Mammary epithelial cell (primary cell): Measurements from ENCODE around the gene ABI3BP.

Experiments used
- CTCF ChIP-seq, 2 donors: IDR thresholded peaks in 1 of 2; conservative IDR thresholded peaks in 1 of 2; 2 replicates each; pipeline ENCODE4 v1.5.1; 2011 to 2012; ENCODE audit warnings: inconsistent platforms in 2 of 2, low read length in 2 of 2, mild to moderate bottlenecking in 2 of 2, control low read depth in 1 of 2, low read depth in 1 of 2; ENCODE audit not compliant: insufficient read depth in 1 of 2; ENCODE audit errors: extremely low read depth in 1 of 2
- EZH2 ChIP-seq: IDR thresholded peaks from 2 replicates; pipeline ENCODE4 v1.6.1; 2012; ENCODE audit warnings: low read length, inconsistent platforms, borderline replicate concordance

- TF ChIP-seq CTCF (conservative IDR thresholded peaks at IDR 0.05 in 1 of 2, IDR thresholded peaks at IDR 0.05 in 1 of 2; ENCODE audit: extremely low read depth in 1 of 2, insufficient read depth in 1 of 2, low read depth in 1 of 2, low read length in 2 of 2) (no peak), EZH2 (no peak)
These were observed 188.6 kb downstream of the ABI3BP start for GRCh38 chr3:100804631-100805030.
